Liver (tissue), 9 donors: Measurements from ENCODE around the gene IL9. TPM values are rescaled to one million over a fixed set of nuclear protein-coding genes. Genes with fewer than 3 reads are reported as not detected.
A peak's percentile ranks its signal among the peaks of the same experiment; 100 is the strongest.

Source experiments
- DNase-seq: peaks from one replicate; pipeline ENCODE4 v3.0.0-alpha.2; 2017; ENCODE audit warnings: low spot score
- H3K27ac ChIP-seq, 2 donors: one replicate each; pipeline ENCODE4 v1.7.0; 2013; ENCODE audit warnings: inconsistent platforms in 2 of 2, low read length in 2 of 2, control low read depth in 1 of 2, low read depth in 1 of 2, mild to moderate bottlenecking in 1 of 2
- H3K27me3 ChIP-seq, 4 donors: one replicate each; pipeline versions ENCODE4 v1.6.1 to v1.7.0; 2013; ENCODE audit warnings: low read length in 3 of 4, inconsistent platforms in 1 of 4, mild to moderate bottlenecking in 1 of 4, moderate library complexity in 1 of 4; ENCODE audit not compliant: control insufficient read depth in 4 of 4, insufficient read depth in 4 of 4
- H3K36me3 ChIP-seq, 4 donors: one replicate each; pipeline versions ENCODE4 v1.6.1 to v1.7.0; 2013; ENCODE audit warnings: low read length in 3 of 4, mild to moderate bottlenecking in 3 of 4, low read depth in 1 of 4, moderate library complexity in 1 of 4; ENCODE audit not compliant: control insufficient read depth in 4 of 4, insufficient read depth in 3 of 4
- H3K4me1 ChIP-seq, 4 donors: one replicate each; pipeline versions ENCODE4 v1.6.1 to v1.7.0; 2013; ENCODE audit warnings: low read length in 3 of 4, mild to moderate bottlenecking in 3 of 4, moderate library complexity in 1 of 4; ENCODE audit not compliant: control insufficient read depth in 4 of 4, insufficient read depth in 4 of 4
- H3K4me3 ChIP-seq, 3 donors: one replicate each; pipeline versions ENCODE4 v1.6.1 to v1.7.0; 2013; ENCODE audit warnings: low read length in 3 of 3, control low read depth in 1 of 3, low read depth in 1 of 3, mild to moderate bottlenecking in 1 of 3
- H3K9ac ChIP-seq, 2 donors: one replicate each; pipeline ENCODE4 v1.7.0; 2013; ENCODE audit warnings: low read length in 2 of 2, mild to moderate bottlenecking in 2 of 2, moderate library complexity in 2 of 2, control low read depth in 1 of 2, low read depth in 1 of 2
- H3K9me3 ChIP-seq, 4 donors: one replicate each; pipeline versions ENCODE4 v1.6.1 to v1.7.0; 2013; ENCODE audit warnings: low read length in 3 of 4; ENCODE audit not compliant: control insufficient read depth in 4 of 4
- ATF3 ChIP-seq: IDR thresholded peaks from 2 replicates; pipeline ENCODE4 v1.6.1; 2016; ENCODE audit warnings: antibody characterized with exemption
- EGR1 ChIP-seq, 2 donors: IDR thresholded peaks; 2 replicates each; pipeline ENCODE4 v1.6.1; 2016 to 2018; ENCODE audit warnings: antibody characterized with exemption in 2 of 2, low read depth in 2 of 2
- FOXA1 ChIP-seq: IDR thresholded peaks from 2 replicates; pipeline ENCODE4 v1.6.1; 2016; ENCODE audit warnings: antibody characterized with exemption
- FOXA2 ChIP-seq: IDR thresholded peaks from 2 replicates; pipeline ENCODE4 v1.6.1; 2016; ENCODE audit warnings: antibody characterized with exemption
- GABPA ChIP-seq, 2 donors: IDR thresholded peaks in 1 of 2; conservative IDR thresholded peaks in 1 of 2; 2 replicates each; pipeline ENCODE4 v1.6.1; 2016; ENCODE audit warnings: antibody characterized with exemption in 2 of 2, mild to moderate bottlenecking in 1 of 2, moderate library complexity in 1 of 2
- HNF4A ChIP-seq, 2 donors: conservative IDR thresholded peaks; 2 replicates each; pipeline ENCODE4 v1.6.1; 2016; ENCODE audit warnings: antibody characterized with exemption in 2 of 2, mild to moderate bottlenecking in 2 of 2
- HNF4G ChIP-seq: IDR thresholded peaks from 2 replicates; pipeline ENCODE4 v1.6.1; 2016; ENCODE audit warnings: antibody characterized with exemption
- JUND ChIP-seq, 2 donors: IDR thresholded peaks; 2 replicates each; pipeline ENCODE4 v1.6.1; 2016; ENCODE audit warnings: antibody characterized with exemption in 2 of 2
- NR2F2 ChIP-seq: IDR thresholded peaks from 2 replicates; pipeline ENCODE4 v1.6.1; 2016; ENCODE audit warnings: antibody characterized with exemption
- RAD21 ChIP-seq, 2 donors: IDR thresholded peaks; 2 replicates each; pipeline ENCODE4 v1.6.1; 2016; ENCODE audit warnings: antibody characterized with exemption in 2 of 2, mild to moderate bottlenecking in 2 of 2
- REST ChIP-seq: IDR thresholded peaks from 2 replicates; pipeline ENCODE4 v1.6.1; 2016; ENCODE audit warnings: antibody characterized with exemption, mild to moderate bottlenecking
- RXRA ChIP-seq, 2 donors: IDR thresholded peaks; 2 replicates each; pipeline ENCODE4 v1.6.1; 2017 to 2018; ENCODE audit warnings: antibody characterized with exemption in 2 of 2, mild to moderate bottlenecking in 1 of 2
- SP1 ChIP-seq: IDR thresholded peaks from 2 replicates; pipeline ENCODE4 v1.6.1; 2018; ENCODE audit warnings: antibody characterized with exemption, mild to moderate bottlenecking
- TAF1 ChIP-seq: conservative IDR thresholded peaks from 2 replicates; pipeline ENCODE4 v1.6.1; 2016; ENCODE audit warnings: antibody characterized with exemption, mild to moderate bottlenecking
- YY1 ChIP-seq: IDR thresholded peaks from 2 replicates; pipeline ENCODE4 v1.6.1; 2016; ENCODE audit warnings: antibody characterized with exemption, mild to moderate bottlenecking
- WGBS: extraction: QIAGEN DNeasy Blood & Tissue Kit; methylation state at CpG from one replicate; pipeline ENCODE4 v1.1.7; 2013; 5-methylcytosine and 5-hydroxymethylcytosine counted together
- polyA plus RNA-seq, 2 donors: library from polyadenylated mRNA; stranded (reverse) in 1 of 2; unstranded in 1 of 2; fragments of 200-250 nt in 1 of 2; fragments of >200 nt in 1 of 2; fragmentation: Nextera tagmentation in 1 of 2; extraction: Ambion mirVana in 1 of 2; gene quantifications; one replicate each; pipeline versions ENCODE4 v1.2.1 to v1.2.3, GENCODE V29; 2013 to 2015
- total RNA-seq, 2 donors: library from RNA; depleted of rRNA; stranded (reverse); fragments of >200 nt; gene quantifications; one replicate each; pipeline ENCODE4 v1.2.3, GENCODE V29; 2014
- TF ChIP-seq, protein P1 (sequence below): IDR thresholded peaks from 2 replicates; pipeline ENCODE4 v1.6.1; 2016; ENCODE audit warnings: antibody characterized with exemption
- TF ChIP-seq, protein P2 (sequence below): IDR thresholded peaks from 2 replicates; pipeline ENCODE4 v1.6.1; 2016; ENCODE audit warnings: antibody characterized with exemption
- TF ChIP-seq, protein P3 (sequence below): fragments of 150-350 bp; IDR thresholded peaks from 2 replicates; pipeline ENCODE4 v1.5.1; 2017; ENCODE audit warnings: improper control_type of control experiment, low read depth, low read length; ENCODE audit not compliant: missing input control
- donor health status: healthy.
- donor health status: healthy.
- donor health status: healthy.
- donor health status: healthy.
- donor health status: healthy.

The IL9 gene
- total and polyA plus RNA-seq, 4 donors = not detected

DNA sequence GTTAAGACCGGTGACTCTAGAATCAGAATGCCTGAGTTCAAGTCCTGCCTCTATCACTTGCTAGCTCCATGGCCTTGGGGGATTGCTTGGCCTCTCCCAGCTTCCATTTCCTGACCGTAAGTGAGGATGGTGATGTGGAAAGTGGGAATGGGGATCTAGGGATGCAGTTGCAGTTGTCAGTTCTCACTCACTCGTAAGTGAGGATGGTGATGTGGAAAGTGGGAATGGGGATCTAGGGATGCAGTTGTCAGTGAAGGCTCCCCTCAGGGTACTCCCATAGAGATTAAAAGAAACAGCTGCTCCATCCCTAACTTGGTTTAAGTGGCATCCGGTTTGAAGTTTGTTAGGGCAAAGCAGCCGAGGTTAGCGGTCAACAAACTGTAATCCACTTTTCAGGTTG, 3.0 kb upstream of the IL9 start:
- WGBS = 82% methylated on average over 6 of the region's 6 CpGs
- peaks cover 0 to 2% (median 0%) of the 10 kb centered on the region in 4 donors for H3K27me3 ChIP-seq
- DNase-seq = no peak
- no peak overlapping the region for H3K27ac ChIP-seq
- no peaks in the 10 kb centered on the region for H3K4me1 ChIP-seq
- TF ChIP-seq, protein P1, sequence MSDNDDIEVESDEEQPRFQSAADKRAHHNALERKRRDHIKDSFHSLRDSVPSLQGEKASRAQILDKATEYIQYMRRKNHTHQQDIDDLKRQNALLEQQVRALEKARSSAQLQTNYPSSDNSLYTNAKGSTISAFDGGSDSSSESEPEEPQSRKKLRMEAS = no peak
- no peak for TF ChIP-seq TAF1
- no peak for TF ChIP-seq HNF4A (conservative IDR thresholded peaks at IDR 0.05)
- TF ChIP-seq, protein P2, sequence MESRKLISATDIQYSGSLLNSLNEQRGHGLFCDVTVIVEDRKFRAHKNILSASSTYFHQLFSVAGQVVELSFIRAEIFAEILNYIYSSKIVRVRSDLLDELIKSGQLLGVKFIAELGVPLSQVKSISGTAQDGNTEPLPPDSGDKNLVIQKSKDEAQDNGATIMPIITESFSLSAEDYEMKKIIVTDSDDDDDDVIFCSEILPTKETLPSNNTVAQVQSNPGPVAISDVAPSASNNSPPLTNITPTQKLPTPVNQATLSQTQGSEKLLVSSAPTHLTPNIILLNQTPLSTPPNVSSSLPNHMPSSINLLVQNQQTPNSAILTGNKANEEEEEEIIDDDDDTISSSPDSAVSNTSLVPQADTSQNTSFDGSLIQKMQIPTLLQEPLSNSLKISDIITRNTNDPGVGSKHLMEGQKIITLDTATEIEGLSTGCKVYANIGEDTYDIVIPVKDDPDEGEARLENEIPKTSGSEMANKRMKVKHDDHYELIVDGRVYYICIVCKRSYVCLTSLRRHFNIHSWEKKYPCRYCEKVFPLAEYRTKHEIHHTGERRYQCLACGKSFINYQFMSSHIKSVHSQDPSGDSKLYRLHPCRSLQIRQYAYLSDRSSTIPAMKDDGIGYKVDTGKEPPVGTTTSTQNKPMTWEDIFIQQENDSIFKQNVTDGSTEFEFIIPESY = no peak
- no peak for TF ChIP-seq FOXA2
- TF ChIP-seq, protein P3, sequence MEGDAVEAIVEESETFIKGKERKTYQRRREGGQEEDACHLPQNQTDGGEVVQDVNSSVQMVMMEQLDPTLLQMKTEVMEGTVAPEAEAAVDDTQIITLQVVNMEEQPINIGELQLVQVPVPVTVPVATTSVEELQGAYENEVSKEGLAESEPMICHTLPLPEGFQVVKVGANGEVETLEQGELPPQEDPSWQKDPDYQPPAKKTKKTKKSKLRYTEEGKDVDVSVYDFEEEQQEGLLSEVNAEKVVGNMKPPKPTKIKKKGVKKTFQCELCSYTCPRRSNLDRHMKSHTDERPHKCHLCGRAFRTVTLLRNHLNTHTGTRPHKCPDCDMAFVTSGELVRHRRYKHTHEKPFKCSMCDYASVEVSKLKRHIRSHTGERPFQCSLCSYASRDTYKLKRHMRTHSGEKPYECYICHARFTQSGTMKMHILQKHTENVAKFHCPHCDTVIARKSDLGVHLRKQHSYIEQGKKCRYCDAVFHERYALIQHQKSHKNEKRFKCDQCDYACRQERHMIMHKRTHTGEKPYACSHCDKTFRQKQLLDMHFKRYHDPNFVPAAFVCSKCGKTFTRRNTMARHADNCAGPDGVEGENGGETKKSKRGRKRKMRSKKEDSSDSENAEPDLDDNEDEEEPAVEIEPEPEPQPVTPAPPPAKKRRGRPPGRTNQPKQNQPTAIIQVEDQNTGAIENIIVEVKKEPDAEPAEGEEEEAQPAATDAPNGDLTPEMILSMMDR = no peak
- TF ChIP-seq REST = no peak
- TF ChIP-seq RXRA (IDR thresholded peaks at IDR 0.05) = no peak
- no peak for TF ChIP-seq GABPA (IDR thresholded peaks at IDR 0.05 in 1 of 2, conservative IDR thresholded peaks at IDR 0.05 in 1 of 2)
- TF ChIP-seq SP1 = no peak
- TF ChIP-seq HNF4G = no peak
- TF ChIP-seq ATF3 = no peak
- TF ChIP-seq FOXA1 = no peak
- no peak for TF ChIP-seq JUND (IDR thresholded peaks at IDR 0.05)
- no peaks in the 10 kb centered on the region for H3K36me3 ChIP-seq
- no peak overlapping the region for H3K9ac ChIP-seq
- no peaks in the 10 kb centered on the region for H3K9me3 ChIP-seq
- H3K4me3 ChIP-seq = no peak overlapping the region

GRCh38 chr5:135894789-135895188, 852 bp downstream of the IL9 start:
- no peak for TF ChIP-seq ATF3
- TF ChIP-seq, protein P1 = no peak
- no peak for TF ChIP-seq NR2F2
- no peak for TF ChIP-seq FOXA2
- no peak for TF ChIP-seq TAF1
- no peak for TF ChIP-seq YY1
- TF ChIP-seq FOXA1 = no peak
- TF ChIP-seq EGR1 (IDR thresholded peaks at IDR 0.05; ENCODE audit: low read depth in 2 of 2) = no peak
- TF ChIP-seq JUND (IDR thresholded peaks at IDR 0.05) = no peak
- no peak for TF ChIP-seq RXRA (IDR thresholded peaks at IDR 0.05)
- TF ChIP-seq, protein P2 = no peak
- TF ChIP-seq RAD21 (IDR thresholded peaks at IDR 0.05) = no peak
- TF ChIP-seq GABPA (IDR thresholded peaks at IDR 0.05 in 1 of 2, conservative IDR thresholded peaks at IDR 0.05 in 1 of 2) = no peak
- Histone ChIP-seq H3K9ac (no peak overlapping the region), H3K27me3 (peaks cover 0 to 2% (median 0%) of the 10 kb centered on the region in 4 donors), H3K4me3 (no peak overlapping the region), H3K9me3 (no peaks in the 10 kb centered on the region), H3K27ac (no peak overlapping the region), H3K36me3 (no peaks in the 10 kb centered on the region), H3K4me1 (peaks cover 0 to 2% (median 0%) of the 10 kb centered on the region in 4 donors)
- peak; percentile 4 for DNase-seq
- 75% methylated on average over 2 of the region's 2 CpGs for WGBS
